ENCODE results near the gene NECAB3. TPM values are rescaled to one million over a fixed set of nuclear protein-coding genes. Genes with fewer than 3 reads are reported as not detected.

Gene NECAB3
- total and polyA plus RNA-seq, 8 donors = 22.3 to 72.9 (median 33.2) TPM

DNA sequence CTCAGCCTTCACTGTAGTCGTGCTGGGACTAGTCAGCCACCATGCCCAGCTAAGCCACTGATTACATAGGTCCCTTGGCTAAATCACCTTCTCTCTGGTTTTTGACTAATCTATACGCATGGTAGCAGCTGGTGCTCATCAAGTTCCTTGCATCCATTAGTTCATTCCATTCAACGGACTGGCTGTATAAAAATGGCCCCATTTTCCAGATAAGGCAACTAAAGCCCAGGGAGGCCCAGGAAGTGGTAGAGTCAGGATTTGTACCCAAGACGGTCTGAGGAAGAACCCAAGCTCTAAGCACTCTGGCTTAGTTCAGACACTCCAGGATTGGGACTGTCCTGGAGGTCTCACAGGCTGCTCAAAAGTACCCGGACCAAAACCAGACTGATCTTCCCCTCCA, 7.1 kb upstream of the NECAB3 start:
- TF ChIP-seq, protein P1, sequence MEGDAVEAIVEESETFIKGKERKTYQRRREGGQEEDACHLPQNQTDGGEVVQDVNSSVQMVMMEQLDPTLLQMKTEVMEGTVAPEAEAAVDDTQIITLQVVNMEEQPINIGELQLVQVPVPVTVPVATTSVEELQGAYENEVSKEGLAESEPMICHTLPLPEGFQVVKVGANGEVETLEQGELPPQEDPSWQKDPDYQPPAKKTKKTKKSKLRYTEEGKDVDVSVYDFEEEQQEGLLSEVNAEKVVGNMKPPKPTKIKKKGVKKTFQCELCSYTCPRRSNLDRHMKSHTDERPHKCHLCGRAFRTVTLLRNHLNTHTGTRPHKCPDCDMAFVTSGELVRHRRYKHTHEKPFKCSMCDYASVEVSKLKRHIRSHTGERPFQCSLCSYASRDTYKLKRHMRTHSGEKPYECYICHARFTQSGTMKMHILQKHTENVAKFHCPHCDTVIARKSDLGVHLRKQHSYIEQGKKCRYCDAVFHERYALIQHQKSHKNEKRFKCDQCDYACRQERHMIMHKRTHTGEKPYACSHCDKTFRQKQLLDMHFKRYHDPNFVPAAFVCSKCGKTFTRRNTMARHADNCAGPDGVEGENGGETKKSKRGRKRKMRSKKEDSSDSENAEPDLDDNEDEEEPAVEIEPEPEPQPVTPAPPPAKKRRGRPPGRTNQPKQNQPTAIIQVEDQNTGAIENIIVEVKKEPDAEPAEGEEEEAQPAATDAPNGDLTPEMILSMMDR (IDR thresholded peaks at IDR 0.05) = no peak
- no peak overlapping the region for H3K4me3 ChIP-seq
- H3K27ac ChIP-seq = no peak overlapping the region
- H3K27me3 ChIP-seq = no peaks in the 10 kb centered on the region
- H3K9me3 ChIP-seq = no peaks in the 10 kb centered on the region
- intact Hi-C loops (cut with DNase I) = no loop called here
- DNase-seq = no peak
- no peaks in the 10 kb centered on the region for H3K36me3 ChIP-seq
- peaks cover 11 to 38% of the 10 kb centered on the region in 2 donors for H3K4me1 ChIP-seq
- ATAC-seq = no peak

DNA sequence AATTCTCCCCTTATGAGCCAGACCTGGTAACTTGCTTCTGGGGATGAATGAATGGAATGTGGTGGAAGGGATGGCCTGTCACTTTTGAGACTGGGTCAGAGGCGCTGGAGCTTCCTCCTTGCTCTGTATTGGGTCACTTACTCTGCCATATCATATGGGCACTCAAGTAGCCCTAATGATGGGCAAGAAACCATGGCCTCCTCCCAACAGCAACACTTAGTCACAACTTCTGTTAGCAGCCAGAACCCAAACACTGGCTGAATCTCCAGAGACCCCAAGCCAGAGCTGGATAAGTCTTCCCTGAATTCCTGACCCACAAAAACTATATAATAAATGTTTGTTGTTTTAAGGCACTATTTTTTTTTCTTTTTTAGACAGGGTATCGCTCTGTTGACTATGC, 6.5 kb upstream of the NECAB3 start:
- Histone ChIP-seq H3K27ac (no peak overlapping the region), H3K4me3 (no peak overlapping the region), H3K4me1 (peaks cover 14 to 40% of the 10 kb centered on the region in 2 donors), H3K9me3 (no peaks in the 10 kb centered on the region), H3K27me3 (no peaks in the 10 kb centered on the region), H3K36me3 (no peaks in the 10 kb centered on the region)
- TF ChIP-seq, protein P1 (IDR thresholded peaks at IDR 0.05) = no peak
- intact Hi-C loops (cut with DNase I) = no loop called here
- ATAC-seq = no peak
- no peak for DNase-seq

DNA sequence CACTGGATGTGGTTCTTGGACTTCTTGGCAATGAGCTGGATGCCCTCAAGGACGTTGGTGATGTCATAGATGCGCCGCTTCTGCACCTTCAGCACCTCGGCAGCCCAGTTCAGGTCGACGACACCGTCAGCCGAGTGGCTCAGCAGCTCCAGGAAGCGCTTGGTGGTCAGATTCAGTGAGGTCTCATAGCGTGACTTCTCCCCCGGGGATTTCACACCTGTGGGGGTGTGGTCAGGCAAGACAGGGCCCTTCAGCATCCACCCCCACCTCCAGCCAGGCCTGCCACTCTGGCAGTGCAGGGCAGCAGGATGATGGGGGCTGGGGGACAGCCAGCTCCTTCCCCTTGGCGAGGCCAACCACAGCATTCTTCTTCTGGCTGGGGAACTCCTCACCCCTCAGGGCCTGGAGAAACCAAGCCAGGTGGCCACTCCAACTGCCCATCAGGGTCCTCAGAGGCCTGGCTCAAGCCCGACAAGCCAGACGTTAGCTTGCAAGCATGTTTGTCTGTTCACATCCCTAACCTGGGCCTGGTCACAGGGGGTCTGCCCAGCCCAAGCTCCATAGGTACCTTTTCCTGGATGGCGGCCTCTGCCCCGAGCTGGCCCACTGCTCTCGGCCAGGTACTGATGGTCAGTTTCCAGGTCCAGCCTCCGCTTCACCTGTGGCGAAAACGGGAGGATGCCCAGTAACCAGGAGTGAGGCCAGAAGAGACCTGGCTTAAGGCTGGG, 5.7 kb upstream of the NECAB3 start:
- Histone ChIP-seq H3K27me3 (no peaks in the 10 kb centered on the region), H3K27ac (no peak overlapping the region), H3K4me3 (no peak overlapping the region), H3K9me3 (no peaks in the 10 kb centered on the region), H3K36me3 (no peaks in the 10 kb centered on the region), H3K4me1 (peaks cover 9 to 39% of the 10 kb centered on the region in 2 donors)
- no peak for ATAC-seq
- intact Hi-C loops (cut with DNase I) = no loop called here
- DNase-seq = no peak
- TF ChIP-seq, protein P1 (IDR thresholded peaks at IDR 0.05) = no peak

DNA sequence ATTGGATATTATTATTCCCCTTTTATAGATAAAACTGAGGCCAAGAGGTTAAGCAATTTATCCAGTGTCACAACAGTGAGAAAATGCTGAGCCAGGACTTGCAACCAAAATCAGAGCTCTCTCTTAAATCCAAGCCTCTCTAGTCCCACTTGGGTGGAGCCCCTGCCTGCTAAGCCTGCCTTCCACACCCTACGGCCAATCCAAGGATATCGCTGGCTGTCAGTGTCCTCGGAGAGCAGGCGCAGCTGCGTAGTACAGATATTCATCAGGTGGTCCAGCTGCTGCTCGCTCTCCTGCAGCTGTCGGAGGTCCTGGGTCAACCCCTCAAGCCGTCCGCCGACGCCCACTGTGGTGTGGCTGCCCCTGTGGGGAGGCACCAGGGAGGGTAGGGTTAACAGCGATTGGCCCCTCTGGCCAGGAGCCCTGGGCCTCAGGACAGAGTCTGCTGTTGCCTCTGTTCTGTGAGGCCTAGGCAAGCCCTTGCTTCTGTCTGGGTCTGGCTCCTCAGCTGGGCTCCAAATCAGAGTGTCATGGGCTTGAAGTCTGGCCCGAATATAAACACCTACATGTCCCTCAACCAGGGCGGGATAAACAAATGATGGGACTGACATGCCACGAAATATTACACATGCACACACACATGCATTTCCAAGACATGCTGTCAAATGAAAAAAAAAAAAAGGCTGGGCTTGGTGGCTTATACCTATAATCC, 3.9 kb upstream of the NECAB3 start:
- Histone ChIP-seq H3K9me3 (no peaks in the 10 kb centered on the region), H3K36me3 (no peaks in the 10 kb centered on the region), H3K4me1 (peaks cover 8 to 35% of the 10 kb centered on the region in 2 donors), H3K27me3 (no peaks in the 10 kb centered on the region), H3K4me3 (no peak overlapping the region), H3K27ac (no peak overlapping the region)
- no peak for ATAC-seq
- DNase-seq = no peak
- TF ChIP-seq, protein P1 (IDR thresholded peaks at IDR 0.05) = no peak
- intact Hi-C loops (cut with DNase I) = no loop called here
